Bronchial epithelial cell (primary cell): ENCODE results near the gene TMEM11. TPM values are rescaled to one million over a fixed set of nuclear protein-coding genes. Genes with fewer than 3 reads are reported as not detected.
A peak's percentile ranks its signal among the peaks of the same experiment; 100 is the strongest.

Source experiments
- DNase-seq: peaks from one replicate; pipeline ENCODE4 v3.0.0-alpha.2; 2010; ENCODE audit warnings: low read depth
- FAIRE-seq: peaks from 2 replicates; lab custom pipeline; 2011; peaks lifted over from hg19 to GRCh38; lab: Jason Lieb, UNC
- H3K27me3 ChIP-seq: 2 replicates; pipeline ENCODE4 v1.5.1; 2011; ENCODE audit warnings: low read length; ENCODE audit not compliant: control insufficient read depth, insufficient read depth
- H3K36me3 ChIP-seq: 2 replicates; pipeline ENCODE4 v1.5.1; 2011; ENCODE audit warnings: low read length; ENCODE audit not compliant: control insufficient read depth, insufficient read depth
- H3K4me3 ChIP-seq: 2 replicates; pipeline ENCODE4 v1.5.1; 2011; ENCODE audit warnings: mild to moderate bottlenecking, low read depth, low read length, control low read depth
- total RNA-seq: library from RNA; depleted of rRNA; stranded (reverse); fragments of >200 nt; gene quantifications from 2 replicates; pipeline ENCODE4 v1.2.1, GENCODE V29; 2014
- TF ChIP-seq, protein P1 (sequence below): IDR thresholded peaks from 2 replicates; pipeline ENCODE4 v1.5.1; 2011; ENCODE audit warnings: mild to moderate bottlenecking, moderate library complexity, low read length, control low read depth, inconsistent platforms; ENCODE audit not compliant: insufficient read depth, severe bottlenecking

The TMEM11 gene
- total RNA-seq, 1 donor from 2014 or later: 15.8 TPM

DNA sequence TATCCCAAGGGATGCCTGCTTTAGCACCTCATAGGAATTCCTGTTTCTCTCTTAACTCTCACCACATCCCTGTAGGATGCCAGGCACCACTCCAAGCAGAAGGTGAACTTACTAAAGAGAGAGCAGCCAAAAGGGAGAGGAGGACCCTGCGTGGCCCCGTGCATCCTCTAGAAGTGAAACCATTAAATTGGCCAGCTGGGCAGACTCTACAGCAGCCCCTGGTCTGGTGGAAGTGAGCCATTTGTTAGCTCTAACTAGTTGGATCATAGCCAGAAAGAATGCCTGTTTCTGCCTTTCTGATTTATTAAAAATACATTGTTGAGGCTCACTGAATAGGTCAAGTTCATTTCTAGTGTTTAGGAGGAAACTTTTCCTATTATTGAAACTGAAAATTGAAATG, 22.3 kb downstream of the TMEM11 start:
- no peaks in the 10 kb centered on the region for H3K27me3 ChIP-seq
- H3K36me3 ChIP-seq: peaks cover 4% of the 10 kb centered on the region
- DNase-seq (no peak), FAIRE-seq (no peak)
- no peak overlapping the region for H3K4me3 ChIP-seq
- TF ChIP-seq, protein P1, sequence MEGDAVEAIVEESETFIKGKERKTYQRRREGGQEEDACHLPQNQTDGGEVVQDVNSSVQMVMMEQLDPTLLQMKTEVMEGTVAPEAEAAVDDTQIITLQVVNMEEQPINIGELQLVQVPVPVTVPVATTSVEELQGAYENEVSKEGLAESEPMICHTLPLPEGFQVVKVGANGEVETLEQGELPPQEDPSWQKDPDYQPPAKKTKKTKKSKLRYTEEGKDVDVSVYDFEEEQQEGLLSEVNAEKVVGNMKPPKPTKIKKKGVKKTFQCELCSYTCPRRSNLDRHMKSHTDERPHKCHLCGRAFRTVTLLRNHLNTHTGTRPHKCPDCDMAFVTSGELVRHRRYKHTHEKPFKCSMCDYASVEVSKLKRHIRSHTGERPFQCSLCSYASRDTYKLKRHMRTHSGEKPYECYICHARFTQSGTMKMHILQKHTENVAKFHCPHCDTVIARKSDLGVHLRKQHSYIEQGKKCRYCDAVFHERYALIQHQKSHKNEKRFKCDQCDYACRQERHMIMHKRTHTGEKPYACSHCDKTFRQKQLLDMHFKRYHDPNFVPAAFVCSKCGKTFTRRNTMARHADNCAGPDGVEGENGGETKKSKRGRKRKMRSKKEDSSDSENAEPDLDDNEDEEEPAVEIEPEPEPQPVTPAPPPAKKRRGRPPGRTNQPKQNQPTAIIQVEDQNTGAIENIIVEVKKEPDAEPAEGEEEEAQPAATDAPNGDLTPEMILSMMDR: no peak

DNA sequence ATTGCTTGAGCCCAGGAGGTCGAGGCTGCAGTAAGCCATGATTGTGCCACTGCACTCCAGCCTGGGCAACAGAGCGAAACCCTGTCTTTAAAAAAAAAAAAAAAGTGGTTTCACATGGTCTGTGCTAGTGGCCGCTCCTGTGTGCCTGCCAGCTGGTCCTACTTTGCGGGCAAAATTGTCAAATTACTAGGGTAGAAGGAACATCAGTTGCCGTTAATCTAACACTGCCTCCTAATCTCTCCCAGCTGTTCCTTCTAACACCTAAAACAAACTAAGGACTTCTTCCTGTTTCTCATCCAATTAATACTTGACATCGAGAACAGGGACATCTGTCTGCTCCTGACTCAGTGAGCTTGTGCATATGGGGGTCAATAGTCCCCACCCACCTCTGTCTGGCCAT, 23.9 kb downstream of the TMEM11 start:
- TF ChIP-seq, protein P1: no peak
- H3K27me3 ChIP-seq: no peaks in the 10 kb centered on the region
- FAIRE-seq (no peak), DNase-seq (no peak)
- H3K36me3 ChIP-seq: peaks cover 6% of the 10 kb centered on the region
- no peak overlapping the region for H3K4me3 ChIP-seq

DNA sequence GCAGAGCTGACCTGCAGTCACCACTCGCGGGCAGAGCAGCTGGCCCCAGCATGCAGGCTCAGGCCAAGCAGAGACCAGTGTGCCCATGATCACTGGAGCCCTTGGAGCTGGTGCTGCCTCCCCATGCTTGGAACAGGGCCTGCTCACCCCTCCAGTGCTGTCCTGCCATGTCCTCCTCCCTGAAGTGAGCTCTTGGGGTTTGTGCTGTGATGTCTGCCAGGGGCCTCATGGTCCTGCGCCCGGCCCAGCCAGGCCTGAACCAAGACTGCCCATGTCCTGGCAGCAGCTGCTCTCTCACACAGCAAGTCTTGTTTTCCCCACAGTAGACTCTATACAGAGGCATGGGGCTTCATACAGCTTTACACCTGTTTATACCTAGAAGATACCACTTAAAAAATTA, 24.6 kb downstream of the TMEM11 start:
- TF ChIP-seq, protein P1: no peak
- DNase-seq: no peak
- FAIRE-seq: no peak
- Histone ChIP-seq H3K36me3 (peaks cover 6% of the 10 kb centered on the region), H3K4me3 (no peak overlapping the region), H3K27me3 (no peaks in the 10 kb centered on the region)

DNA sequence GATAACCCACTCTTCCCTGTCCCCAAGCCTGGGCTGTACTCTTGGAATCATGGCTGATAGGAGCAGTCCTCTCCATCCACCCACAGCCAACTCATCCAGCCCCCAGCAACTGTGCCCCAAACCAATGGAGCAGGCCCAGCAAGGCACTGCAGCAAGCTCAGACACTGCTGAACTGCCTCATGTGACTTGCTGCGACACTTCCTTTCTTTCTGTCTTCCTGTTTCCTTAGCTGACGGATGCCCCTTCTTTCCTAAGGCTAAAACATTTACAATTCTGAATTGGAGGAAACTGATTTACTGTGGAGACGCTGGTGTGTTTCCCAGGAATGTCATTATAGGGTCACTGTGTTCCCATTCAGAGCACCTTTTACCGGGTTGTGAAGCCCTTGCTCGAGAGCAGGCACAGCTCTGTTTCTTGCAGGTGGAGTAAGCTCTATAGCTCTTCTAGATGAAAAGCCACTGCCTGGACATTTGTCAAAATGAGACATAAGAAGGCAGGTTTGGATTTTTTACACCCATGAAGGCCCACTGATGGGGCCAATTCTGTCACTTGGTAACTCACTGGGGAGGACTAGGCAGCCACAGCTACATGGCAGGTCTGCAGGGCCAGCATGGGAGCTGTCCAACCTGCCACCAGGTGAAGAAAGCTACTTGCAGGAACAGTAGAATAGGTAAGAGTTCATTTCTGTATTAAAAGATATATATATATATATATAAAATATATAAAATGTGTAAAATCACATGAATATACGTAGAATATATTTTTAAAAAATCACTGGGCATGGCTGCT, 27.4 kb downstream of the TMEM11 start:
- Histone ChIP-seq H3K27me3 (no peaks in the 10 kb centered on the region), H3K36me3 (peaks cover 8% of the 10 kb centered on the region), H3K4me3 (no peak overlapping the region)
- TF ChIP-seq, protein P1: no peak
- FAIRE-seq (no peak), DNase-seq (no peak)

DNA sequence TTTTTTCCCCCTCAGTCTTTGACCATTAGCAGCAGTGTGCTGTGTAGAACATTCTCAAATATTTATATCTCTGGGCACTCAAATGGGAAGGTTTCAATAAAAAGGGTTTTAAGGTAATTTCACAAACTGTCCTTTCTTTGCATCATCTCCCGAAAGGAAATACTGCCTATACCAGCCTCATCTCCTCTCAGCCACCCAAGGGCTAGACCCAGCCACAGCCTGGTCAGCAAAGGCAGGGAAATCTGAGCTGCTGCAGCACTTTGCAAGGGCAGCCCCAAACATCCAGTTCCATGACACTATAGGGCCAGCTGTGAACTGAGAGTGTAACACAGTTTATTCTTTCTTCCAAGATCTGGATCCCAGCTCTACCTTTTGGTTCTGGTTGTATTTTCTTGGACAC, 28.9 kb downstream of the TMEM11 start:
- DNase-seq: no peak
- H3K4me3 ChIP-seq: no peak overlapping the region

More for the DNA sequence above, 28.9 kb downstream of the TMEM11 start:
- peak; percentile 28 for FAIRE-seq
- TF ChIP-seq, protein P1: no peak
- Histone ChIP-seq H3K27me3 (no peaks in the 10 kb centered on the region), H3K36me3 (peaks cover 5% of the 10 kb centered on the region)
